Measurements from ENCODE around the gene DDX27. TPM values are rescaled to one million over a fixed set of nuclear protein-coding genes. Genes with fewer than 3 reads are reported as not detected.

DDX27 gene
- total and polyA plus RNA-seq, 2 of the 13 experiments (the other 11 are each of a cell fraction or from before 2014, with no cell fraction given), result 42.6 to 72.8 TPM

GRCh38 chr20:49216991-49217578, 2.1 kb upstream of the DDX27 start (continued):
- TF ChIP-seq, protein P1, sequence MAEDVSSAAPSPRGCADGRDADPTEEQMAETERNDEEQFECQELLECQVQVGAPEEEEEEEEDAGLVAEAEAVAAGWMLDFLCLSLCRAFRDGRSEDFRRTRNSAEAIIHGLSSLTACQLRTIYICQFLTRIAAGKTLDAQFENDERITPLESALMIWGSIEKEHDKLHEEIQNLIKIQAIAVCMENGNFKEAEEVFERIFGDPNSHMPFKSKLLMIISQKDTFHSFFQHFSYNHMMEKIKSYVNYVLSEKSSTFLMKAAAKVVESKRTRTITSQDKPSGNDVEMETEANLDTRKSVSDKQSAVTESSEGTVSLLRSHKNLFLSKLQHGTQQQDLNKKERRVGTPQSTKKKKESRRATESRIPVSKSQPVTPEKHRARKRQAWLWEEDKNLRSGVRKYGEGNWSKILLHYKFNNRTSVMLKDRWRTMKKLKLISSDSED (CRISPR knock-in tag; IDR thresholded peaks at IDR 0.05), result no peak
- 0 out of 2 replicates have a peak, but pooled peaks have one; percentile 33 for TF ChIP-seq STAT6 (CRISPR knock-in tag; IDR thresholded peaks at IDR 0.05; ENCODE audit: borderline replicate concordance)
- no peak for TF ChIP-seq NFYB (CRISPR knock-in tag; IDR thresholded peaks at IDR 0.05)
- TF ChIP-seq KDM6A (CRISPR knock-in tag; IDR thresholded peaks at IDR 0.05; ENCODE audit: low read depth), result no peak
- no peak for TF ChIP-seq ZNF558 (CRISPR knock-in tag; IDR thresholded peaks at IDR 0.05; ENCODE audit: borderline replicate concordance)
- no peak for TF ChIP-seq ZHX2 (IDR thresholded peaks at IDR 0.05; ENCODE audit: low read depth)
- TF ChIP-seq ZHX2 (CRISPR knock-in tag; IDR thresholded peaks at IDR 0.05; ENCODE audit: borderline replicate concordance), result no peak
- TF ChIP-seq ZFP36L2 (CRISPR knock-in tag; IDR thresholded peaks at IDR 0.05), result no peak
- TF ChIP-seq ZNF460 (CRISPR knock-in tag; IDR thresholded peaks at IDR 0.05; ENCODE audit: borderline replicate concordance), result no peak
- TF ChIP-seq, protein P2, sequence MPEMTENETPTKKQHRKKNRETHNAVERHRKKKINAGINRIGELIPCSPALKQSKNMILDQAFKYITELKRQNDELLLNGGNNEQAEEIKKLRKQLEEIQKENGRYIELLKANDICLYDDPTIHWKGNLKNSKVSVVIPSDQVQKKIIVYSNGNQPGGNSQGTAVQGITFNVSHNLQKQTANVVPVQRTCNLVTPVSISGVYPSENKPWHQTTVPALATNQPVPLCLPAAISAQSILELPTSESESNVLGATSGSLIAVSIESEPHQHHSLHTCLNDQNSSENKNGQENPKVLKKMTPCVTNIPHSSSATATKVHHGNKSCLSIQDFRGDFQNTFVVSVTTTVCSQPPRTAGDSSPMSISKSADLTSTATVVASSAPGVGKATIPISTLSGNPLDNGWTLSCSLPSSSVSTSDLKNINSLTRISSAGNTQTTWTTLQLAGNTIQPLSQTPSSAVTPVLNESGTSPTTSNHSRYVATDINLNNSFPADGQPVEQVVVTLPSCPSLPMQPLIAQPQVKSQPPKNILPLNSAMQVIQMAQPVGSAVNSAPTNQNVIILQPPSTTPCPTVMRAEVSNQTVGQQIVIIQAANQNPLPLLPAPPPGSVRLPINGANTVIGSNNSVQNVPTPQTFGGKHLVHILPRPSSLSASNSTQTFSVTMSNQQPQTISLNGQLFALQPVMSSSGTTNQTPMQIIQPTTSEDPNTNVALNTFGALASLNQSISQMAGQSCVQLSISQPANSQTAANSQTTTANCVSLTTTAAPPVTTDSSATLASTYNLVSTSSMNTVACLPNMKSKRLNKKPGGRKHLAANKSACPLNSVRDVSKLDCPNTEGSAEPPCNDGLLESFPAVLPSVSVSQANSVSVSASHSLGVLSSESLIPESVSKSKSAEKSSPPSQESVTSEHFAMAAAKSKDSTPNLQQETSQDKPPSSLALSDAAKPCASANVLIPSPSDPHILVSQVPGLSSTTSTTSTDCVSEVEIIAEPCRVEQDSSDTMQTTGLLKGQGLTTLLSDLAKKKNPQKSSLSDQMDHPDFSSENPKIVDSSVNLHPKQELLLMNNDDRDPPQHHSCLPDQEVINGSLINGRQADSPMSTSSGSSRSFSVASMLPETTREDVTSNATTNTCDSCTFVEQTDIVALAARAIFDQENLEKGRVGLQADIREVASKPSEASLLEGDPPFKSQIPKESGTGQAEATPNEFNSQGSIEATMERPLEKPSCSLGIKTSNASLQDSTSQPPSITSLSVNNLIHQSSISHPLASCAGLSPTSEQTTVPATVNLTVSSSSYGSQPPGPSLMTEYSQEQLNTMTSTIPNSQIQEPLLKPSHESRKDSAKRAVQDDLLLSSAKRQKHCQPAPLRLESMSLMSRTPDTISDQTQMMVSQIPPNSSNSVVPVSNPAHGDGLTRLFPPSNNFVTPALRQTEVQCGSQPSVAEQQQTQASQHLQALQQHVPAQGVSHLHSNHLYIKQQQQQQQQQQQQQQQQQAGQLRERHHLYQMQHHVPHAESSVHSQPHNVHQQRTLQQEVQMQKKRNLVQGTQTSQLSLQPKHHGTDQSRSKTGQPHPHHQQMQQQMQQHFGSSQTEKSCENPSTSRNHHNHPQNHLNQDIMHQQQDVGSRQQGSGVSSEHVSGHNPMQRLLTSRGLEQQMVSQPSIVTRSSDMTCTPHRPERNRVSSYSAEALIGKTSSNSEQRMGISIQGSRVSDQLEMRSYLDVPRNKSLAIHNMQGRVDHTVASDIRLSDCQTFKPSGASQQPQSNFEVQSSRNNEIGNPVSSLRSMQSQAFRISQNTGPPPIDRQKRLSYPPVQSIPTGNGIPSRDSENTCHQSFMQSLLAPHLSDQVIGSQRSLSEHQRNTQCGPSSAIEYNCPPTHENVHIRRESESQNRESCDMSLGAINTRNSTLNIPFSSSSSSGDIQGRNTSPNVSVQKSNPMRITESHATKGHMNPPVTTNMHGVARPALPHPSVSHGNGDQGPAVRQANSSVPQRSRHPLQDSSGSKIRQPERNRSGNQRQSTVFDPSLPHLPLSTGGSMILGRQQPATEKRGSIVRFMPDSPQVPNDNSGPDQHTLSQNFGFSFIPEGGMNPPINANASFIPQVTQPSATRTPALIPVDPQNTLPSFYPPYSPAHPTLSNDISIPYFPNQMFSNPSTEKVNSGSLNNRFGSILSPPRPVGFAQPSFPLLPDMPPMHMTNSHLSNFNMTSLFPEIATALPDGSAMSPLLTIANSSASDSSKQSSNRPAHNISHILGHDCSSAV (CRISPR knock-in tag; IDR thresholded peaks at IDR 0.05; ENCODE audit: borderline replicate concordance), result no peak
